HG03095 (cell line): ENCODE results near the gene IFRD2.
"Not testable (repeated sequence)": the region's sequence is repeated elsewhere in the genome, so short reads cannot be mapped to it uniquely, and the experiment has no call there.

ENCODE experiments used
- ATAC-seq: cut with Tn5 transposase; IDR thresholded peaks from one replicate; pipeline ENCODE4 v1.9.1; 2021; ENCODE audit warnings: moderate library complexity; ENCODE audit not compliant: unreplicated experiment

IFRD2 gene

GRCh38 chr3:50255251-50255615, 37.0 kb downstream of the IFRD2 start:
- ATAC-seq = no peak

GRCh38 chr3:50254577-50255250, 37.5 kb downstream of the IFRD2 start:
- no peak for ATAC-seq

GRCh38 chr3:50251220-50251619, 41.0 kb downstream of the IFRD2 start:
- ATAC-seq = no peak

GRCh38 chr3:50250514-50250913, 41.7 kb downstream of the IFRD2 start:
- no peak for ATAC-seq

- ATAC-seq = no peak
These were observed 42.8 kb downstream of the IFRD2 start for GRCh38 chr3:50249457-50249856.

- ATAC-seq = no peak
These were observed 43.8 kb downstream of the IFRD2 start for GRCh38 chr3:50248387-50248786.

- no peak for ATAC-seq
These were observed 45.7 kb downstream of the IFRD2 start for GRCh38 chr3:50246517-50246954.

GRCh38 chr3:50245831-50246516, 46.3 kb downstream of the IFRD2 start:
- peak; percentile 52 for ATAC-seq

- ATAC-seq = no peak
These were observed 46.9 kb downstream of the IFRD2 start for GRCh38 chr3:50245251-50245745.

- not testable (repeated sequence) for ATAC-seq
These were observed 47.4 kb downstream of the IFRD2 start for GRCh38 chr3:50244813-50245212.

- ATAC-seq = no peak
These were observed 48.7 kb downstream of the IFRD2 start for GRCh38 chr3:50243543-50243895.

GRCh38 chr3:50242851-50243542, 49.2 kb downstream of the IFRD2 start:
- ATAC-seq = no peak

GRCh38 chr3:50242381-50242770, 49.9 kb downstream of the IFRD2 start:
- no peak for ATAC-seq

- ATAC-seq = no peak
These were observed 50.4 kb downstream of the IFRD2 start for GRCh38 chr3:50241713-50242380.

GRCh38 chr3:50241163-50241562, 51.1 kb downstream of the IFRD2 start:
- no peak for ATAC-seq

- no peak for ATAC-seq
These were observed 52.6 kb downstream of the IFRD2 start for GRCh38 chr3:50239649-50240048.

- no peak for ATAC-seq
These were observed 53.6 kb downstream of the IFRD2 start for GRCh38 chr3:50238549-50239026.

GRCh38 chr3:50237754-50238548, 54.3 kb downstream of the IFRD2 start:
- peak; percentile 23 for ATAC-seq
